Forelimb muscle (tissue), 1 donor: ENCODE data around the gene DHPS. TPM values are rescaled to one million over a fixed set of nuclear protein-coding genes. Genes with fewer than 3 reads are reported as not detected.
"Not testable (repeated sequence)": the region's sequence is repeated elsewhere in the genome, so short reads cannot be mapped to it uniquely, and the experiment has no call there.

Experiments
- DNase-seq: peaks from one replicate; pipeline ENCODE4 v3.0.0-alpha.2; 2013; ENCODE audit warnings: low read depth
- polyA plus RNA-seq: library from polyadenylated mRNA; unstranded; fragments of 120-200 nt; gene quantifications from one replicate; pipeline ENCODE4 v1.2.1, GENCODE V29; 2013; ENCODE audit not compliant: insufficient read length

DHPS gene
- 58.9 TPM for polyA plus RNA-seq

DNA sequence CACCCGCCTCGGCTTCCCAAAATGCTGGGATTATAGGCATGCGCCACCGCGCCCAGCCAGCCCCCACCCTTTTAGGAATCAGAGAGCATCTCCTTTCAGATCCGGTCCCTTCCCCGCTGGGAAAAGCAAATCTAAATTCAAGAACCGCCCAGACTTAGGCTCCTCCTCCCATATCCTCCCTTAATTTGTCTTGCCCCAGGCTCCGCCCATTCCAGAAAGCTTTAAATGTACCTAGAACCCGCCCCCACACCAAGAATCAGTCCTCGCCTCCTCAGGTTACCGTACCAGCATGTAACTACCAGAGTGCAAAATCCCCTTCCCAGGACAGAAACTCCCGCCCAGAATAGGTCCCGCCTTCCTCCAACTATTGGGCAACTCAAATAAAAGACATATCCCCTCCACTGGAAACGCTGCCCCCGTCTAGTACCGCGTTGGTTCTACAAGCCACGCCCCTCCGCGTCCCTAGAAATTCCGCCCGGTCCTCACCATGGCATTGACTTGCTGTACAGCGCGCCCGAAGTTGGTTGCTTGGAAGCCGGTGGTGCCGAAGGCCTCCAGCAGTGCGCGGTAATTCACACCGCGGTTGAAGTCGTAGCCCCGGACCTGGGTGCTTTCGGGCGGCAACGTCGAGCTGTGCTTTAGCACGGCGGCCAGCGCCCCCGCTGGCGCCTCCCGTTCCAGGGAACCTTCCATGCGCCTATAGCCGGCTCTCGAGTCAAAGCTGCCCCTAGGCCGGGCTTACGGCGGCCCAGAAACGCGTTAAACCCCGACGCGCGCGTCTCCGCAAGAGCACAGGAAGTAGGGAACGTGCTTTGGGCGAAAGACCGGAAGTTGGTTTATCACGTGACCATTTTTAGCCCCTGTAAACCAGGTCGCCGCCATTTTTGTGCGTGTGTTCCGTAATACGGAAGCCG lies at the start of gene DHPS:
DHPS (minus strand) TSS at position 807 of the 914 bp plus-strand sequence; CDS start at position 693, 114 bp downstream.
- peak; percentile 99 for DNase-seq

- DNase-seq: no peak
Observed at GRCh38 chr19:12731337-12731736, 49.7 kb upstream of the DHPS start.

DNA sequence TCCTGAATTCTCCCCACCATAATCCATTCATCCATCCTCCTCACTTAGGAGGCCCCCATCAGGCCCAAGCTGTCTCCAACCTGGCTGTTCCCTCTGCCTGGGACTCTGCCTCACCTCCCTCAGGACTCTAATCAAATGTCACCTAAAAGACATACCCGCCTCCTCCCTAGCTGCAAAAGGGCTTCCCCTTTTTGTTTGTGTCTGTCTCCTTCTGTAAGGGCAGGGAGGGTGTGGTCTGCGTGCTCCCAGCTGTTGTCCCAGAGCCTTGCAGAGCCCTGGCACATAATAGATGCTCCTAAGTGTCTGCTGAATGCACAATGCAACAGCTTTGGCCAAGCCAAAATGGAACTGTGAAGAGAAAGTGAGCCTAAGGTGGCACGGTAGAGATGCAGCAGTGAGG lies 48.4 kb upstream of the DHPS start:
- DNase-seq: no peak

- DNase-seq: no peak
Observed at GRCh38 chr19:12727745-12728433, 46.2 kb upstream of the DHPS start.

DNA sequence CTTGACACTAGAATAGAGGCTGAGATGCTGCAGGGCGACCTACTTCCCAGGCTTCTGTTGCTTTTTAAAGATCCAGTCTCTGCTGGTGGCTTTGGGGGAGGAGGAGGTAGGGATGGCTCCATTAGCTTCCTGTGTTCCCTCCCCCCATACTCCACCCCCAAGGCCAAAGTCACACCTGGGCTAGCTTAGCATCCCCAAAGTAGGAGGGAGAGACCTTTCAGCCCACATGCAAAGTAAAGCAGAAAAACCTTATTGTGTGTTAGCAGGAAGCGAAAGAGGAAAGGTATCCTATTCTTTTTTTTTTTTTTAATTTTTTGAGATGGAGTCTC lies 45.3 kb upstream of the DHPS start:
- no peak for DNase-seq

DNA sequence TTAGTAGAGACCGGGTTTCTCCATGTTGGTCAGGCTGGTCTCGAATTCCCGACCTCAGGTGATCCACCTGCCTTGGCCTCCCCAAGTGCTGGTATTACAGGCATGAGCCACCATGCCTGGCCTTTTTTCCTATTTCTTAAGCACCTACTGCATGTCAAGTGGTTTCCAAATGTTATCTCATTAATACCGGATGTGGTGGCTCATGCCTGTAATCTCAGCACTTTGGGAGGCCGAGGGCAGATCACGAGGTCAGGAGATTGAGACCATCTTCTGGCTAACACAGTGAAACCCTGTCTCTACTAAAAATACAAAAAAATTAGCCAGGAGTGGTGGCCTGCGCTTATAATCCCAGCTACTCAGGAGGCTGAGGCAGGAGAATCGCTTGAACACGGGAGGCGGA lies 43.9 kb upstream of the DHPS start:
- not testable (repeated sequence) for DNase-seq

- DNase-seq: no peak
Observed at GRCh38 chr19:12723641-12724426, 42.2 kb upstream of the DHPS start, which contains the start of gene TNPO2. Gene TNPO2 (minus strand): TSS chr19:12723932. CDS start chr19:12720977, 2,955 bp downstream.

DNA sequence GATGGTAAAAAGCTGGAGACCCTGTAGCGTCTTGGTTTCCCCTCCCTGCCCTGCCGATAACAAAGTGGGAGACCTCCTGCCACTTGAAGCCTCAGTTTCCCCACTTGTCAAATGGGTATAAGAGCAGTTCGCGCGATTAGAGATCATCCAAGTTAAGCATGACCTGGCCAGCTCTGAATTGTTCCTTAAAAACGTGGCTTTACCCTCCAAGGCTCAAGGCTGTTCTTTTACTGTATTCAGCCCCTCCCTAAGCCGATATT lies 41.6 kb upstream of the DHPS start:
- no peak for DNase-seq

DNA sequence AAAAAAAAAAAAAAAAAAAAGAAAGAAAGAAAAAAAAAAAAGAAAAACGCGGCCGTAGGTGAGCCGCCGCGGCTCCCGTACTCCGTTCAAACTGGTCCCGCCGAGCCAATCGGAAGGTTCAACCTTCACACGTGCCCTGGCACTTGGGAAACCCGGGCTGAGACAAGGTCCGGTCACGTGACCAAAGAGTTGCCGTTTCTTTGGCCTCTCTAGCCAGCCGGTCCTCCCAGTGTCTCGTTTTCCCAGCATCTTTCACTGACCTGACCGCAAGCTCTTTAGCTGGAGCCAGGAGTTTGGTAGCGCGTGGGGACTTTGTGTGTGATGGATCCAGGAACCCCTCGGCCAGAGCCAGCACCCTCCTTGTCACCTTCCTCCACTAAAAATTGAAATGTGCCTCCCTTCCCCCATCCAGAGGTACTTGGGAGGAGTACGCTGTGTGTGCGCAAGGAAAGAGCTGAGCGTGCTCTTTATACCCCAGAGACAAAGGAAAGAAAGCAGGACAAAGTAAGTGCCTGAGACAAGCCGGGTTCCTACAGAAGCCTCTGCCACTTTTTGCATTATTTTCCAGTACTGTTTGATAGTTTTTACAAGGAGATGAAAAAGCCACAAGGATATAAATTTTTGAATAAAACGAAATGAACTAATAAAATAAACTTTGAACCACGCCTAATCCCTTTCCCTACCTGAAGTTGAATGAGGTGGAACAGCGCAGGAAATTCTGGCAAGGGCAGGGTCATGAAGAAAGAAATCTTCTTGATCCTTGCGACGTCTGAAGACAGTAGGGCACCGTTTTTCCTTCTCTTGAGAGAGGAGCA lies 41.1 kb upstream of the DHPS start:
- peak; percentile 99 for DNase-seq

DNA sequence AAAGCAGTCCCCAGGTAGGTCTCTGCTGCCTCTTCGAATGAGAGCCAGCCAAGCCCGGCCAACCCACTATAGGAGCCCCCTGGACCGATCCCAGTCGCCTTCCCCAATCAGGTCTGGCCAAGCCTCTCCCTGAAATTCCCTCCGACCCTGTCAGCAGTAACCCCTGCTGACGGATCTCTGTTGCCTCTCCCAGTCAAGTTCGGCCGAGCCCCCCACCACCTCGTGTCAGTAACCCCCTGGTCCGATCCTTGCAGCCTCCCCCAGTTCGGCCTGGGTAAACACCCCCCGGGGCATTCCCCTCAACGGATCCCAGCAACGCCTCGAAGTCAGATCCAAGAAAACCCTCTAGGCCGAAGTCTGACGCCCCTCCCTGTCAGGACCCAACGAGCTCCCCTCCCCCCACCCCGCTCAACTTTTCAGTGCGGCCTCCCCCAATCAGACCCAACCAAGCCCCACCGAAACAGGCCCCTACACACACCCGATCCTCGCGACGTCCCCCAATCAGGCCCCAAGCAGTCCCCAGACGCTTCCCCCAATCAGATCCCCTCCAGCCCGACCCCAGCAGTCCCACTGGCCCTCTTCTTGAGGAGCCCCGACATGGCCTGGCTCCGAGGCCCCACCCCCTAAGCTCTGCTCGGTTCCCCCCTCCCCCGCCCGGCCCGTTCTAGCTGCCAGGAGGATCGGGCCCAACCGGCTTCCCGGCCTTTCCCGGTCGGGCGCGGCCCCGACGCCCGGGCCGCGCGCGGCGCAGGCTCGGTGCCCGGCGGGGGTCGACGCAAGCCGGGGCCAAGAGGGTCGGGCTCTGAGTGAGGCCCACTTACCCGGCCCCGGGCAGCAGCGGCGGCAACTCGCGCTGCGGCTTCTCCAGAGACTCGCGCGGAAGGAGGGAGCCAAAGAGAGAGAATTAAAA lies 40.2 kb upstream of the DHPS start:
- DNase-seq: no peak

DNA sequence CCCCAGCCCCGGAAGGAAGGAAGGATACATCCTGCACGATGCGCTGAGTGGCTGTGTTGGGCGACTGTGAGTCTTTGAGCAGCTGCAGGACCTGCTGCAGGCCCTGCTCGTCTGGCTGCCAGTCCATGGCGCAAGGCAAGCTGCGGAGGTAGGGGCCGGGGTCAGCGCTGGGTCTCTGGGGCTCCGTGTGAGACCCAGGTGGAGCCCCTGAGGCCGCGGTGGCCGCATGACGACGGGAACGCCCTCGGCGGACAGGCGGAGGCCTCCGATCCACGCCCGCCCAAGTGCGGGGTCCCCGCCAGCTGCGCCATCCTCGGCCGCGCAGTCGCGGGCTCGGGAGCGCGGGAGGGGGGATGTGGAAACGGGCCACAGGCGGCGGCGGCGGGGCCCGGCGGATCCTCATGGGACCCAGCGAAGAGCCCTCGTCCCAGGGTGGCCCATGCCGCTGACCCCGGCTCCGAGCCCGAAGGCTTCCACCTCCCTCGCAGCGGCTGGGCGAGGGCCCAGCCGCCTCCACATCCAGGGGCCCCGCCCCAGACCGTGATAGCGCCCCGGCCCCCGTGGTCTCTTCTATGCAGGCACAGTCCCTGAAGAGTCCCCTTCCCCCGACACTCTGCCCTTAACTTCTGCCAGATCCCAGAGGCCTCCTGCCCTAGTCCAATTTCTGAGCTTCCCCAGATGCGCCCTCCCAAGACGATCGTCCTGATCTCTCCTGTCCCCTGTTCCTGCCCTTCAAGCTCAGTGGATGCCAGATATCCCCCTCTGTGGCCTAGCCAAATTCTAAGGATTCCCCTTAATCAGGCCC lies 39.4 kb upstream of the DHPS start:
- DNase-seq: no peak

GRCh38 chr19:12720296-12720695 lies 38.6 kb upstream of the DHPS start:
- no peak for DNase-seq

DNA sequence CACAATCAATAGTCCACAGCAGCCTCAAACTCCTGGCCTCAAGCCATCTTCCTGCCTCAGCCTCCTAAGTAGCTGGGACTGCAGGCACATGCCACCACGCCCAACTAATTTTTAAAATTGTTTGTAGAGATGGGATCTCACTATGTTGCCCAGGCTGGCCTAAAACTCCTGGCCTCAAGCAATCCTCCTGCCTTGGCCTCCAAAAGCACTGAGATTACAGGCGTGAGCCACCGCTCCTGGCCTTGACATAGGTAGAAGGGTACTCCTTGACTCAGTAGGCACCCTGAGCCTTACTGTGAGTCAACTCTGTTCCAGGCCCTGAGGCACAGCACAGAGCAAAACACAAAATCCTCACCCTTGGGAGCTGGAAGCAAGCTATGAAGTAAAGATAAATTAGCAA lies 34.2 kb upstream of the DHPS start:
- DNase-seq: no peak

- DNase-seq: no peak
Observed at GRCh38 chr19:12715102-12715501, 33.4 kb upstream of the DHPS start.

- not testable (repeated sequence) for DNase-seq
Observed at GRCh38 chr19:12713304-12713703, 31.6 kb upstream of the DHPS start.

- not testable (repeated sequence) for DNase-seq
Observed at GRCh38 chr19:12712077-12712476, 30.4 kb upstream of the DHPS start.

DNA sequence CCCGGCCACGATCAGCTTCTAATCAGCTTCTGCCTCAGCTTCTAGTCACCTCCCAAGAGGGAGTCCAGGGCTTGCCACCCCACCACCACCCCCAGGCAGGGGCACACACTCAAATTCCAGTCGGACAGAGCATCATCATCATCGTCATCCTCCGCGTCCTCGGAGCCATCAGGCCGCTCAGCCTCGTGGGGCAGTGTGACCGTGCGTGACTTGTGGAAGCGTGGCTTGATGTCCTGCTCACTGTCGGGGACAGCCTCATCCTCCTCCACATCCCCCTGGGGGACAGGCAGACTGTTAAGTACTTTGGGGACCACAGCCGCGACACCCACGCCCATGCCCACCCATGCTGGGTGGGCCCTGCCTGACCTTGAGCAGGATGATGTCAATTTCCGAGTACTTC lies 29.5 kb upstream of the DHPS start:
- no peak for DNase-seq

- DNase-seq: no peak
Observed at GRCh38 chr19:12708641-12709040, 27.0 kb upstream of the DHPS start.

GRCh38 chr19:12706332-12706718 lies 24.6 kb upstream of the DHPS start:
- DNase-seq: no peak
